Epithelial cell of prostate (primary cell): ENCODE data around the gene TCEANC.
A peak's percentile ranks its signal among the peaks of the same experiment; 100 is the strongest.

ENCODE experiments used
- DNase-seq: peaks from one replicate; pipeline ENCODE4 v3.0.0-alpha.2; 2011; ENCODE audit warnings: low read depth, low spot score
- H3K27ac ChIP-seq: fragments of 450-650 bp; 2 replicates; pipeline ENCODE4 v1.5.1; 2017; ENCODE audit warnings: mild to moderate bottlenecking

Gene TCEANC

GRCh38 chrX:13689741-13690211, 36.8 kb downstream of the TCEANC start:
- peak overlapping the region; percentile 85 for H3K27ac ChIP-seq
- DNase-seq = no peak

DNA sequence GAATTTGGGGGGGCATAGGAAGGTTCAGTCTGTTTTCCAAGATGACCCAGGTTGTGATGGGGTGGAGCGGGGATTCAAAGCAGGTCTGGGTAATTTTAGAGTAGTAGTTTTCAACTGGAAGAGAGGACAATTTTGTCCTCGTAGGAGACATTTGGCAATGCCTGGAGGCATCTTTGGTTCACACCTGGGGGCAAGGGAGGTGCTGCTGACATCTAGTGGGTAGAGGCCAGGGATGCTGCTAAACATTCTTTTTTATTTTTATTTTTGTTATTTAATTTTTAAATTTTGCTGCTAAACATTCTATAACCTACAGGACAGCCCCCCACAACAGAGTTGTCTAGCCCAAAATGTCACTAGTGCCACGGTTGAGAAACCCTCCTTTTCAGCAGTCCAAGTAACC, 37.9 kb downstream of the TCEANC start:
- DNase-seq = no peak
- peak overlapping the region; percentile 85 for H3K27ac ChIP-seq

DNA sequence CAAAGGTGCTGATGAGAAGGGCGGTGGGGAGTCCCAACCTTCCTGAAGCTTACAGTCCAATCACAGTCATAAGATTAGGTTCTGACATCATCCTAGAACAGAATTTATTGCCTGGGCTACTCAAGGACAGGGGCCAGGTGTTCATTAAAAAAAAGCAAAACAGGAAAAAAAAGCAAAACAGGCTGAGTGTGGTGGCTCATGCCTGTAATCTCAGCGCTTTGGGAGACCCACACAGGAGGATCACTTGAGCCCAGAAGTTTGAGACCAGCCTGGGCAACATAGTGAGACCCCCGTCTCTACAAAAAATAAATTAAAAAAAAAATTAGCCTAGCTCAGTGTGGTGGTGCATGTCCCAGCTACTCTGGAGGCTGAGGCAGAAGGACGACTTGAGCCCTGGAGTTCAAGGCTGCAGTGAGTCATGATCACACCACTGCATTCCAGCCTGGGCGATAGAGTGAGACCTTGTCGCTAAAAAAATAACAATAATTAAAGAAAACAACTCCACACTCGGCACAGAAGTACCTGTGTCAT, 39.0 kb downstream of the TCEANC start:
- DNase-seq = no peak
- H3K27ac ChIP-seq = peak overlapping the region; percentile 85

- no peak for DNase-seq
- peak overlapping the region; percentile 85 for H3K27ac ChIP-seq
Measured at GRCh38 chrX:13692771-13693231, 39.9 kb downstream of the TCEANC start.

DNA sequence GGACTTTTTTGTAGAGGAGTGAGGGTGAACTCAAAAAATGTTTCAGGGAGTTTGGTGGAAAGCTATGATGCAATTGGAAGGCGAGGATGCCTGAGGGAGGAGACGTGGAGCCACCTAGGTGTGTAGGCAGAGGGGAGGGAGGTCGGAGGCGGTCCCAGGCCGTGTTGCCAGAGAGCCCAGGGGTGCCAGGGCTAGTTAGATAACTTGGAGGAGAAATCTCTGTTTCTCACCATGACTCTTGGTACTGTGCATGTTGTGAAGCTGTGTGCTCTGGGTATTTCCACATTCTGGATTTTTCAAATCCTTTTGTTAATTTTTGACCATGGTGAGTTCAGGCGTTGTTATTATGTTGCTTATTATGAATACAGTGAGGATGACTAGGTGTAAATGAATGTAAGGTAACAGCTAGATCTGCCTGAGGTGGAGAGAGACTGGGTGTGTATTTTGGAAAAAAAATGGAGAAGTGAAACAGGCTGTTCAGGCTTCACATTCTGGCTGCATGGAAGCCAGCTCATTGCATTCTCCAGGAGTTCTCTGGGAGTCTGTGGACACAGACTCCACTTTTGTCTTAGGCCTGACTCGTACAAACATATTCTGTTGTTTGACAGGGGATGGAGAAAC, 40.5 kb downstream of the TCEANC start:
- DNase-seq = no peak
- H3K27ac ChIP-seq = peak overlapping the region; percentile 85

- DNase-seq = no peak
- peak overlapping the region; percentile 85 for H3K27ac ChIP-seq
Measured at GRCh38 chrX:13694359-13694758, 41.4 kb downstream of the TCEANC start.

GRCh38 chrX:13694983-13695382, 42.0 kb downstream of the TCEANC start:
- no peak for DNase-seq
- H3K27ac ChIP-seq = no peak overlapping the region

DNA sequence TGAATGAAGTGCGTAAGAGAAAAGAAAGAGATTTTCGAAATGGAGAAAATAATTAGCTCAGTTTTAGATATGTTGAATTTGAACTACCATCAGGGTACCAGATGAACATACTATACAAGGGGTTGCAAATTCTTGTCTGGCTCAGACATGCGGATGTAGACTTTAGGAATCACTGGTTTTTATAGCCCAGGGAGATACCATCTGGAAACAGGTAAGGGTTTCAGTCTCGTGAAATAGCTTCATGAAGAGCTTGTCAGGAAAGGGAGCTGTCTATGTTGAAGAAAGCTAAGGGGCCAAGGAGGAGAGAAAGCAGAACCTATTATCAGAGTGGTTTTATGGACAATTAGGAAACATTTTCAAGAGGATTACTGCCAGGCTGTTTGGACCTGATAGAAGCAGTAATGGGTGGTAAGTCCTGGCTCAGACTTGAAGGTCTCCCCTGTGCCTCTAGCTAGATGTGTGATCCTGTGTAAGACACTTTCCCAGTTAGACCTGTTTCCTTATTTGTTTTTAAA, 42.7 kb downstream of the TCEANC start:
- DNase-seq = no peak
- H3K27ac ChIP-seq = no peak overlapping the region

GRCh38 chrX:13697455-13697854, 44.5 kb downstream of the TCEANC start:
- DNase-seq = no peak
- H3K27ac ChIP-seq = peak overlapping the region; percentile 32

GRCh38 chrX:13697976-13698375, 45.0 kb downstream of the TCEANC start:
- DNase-seq = no peak
- peak overlapping the region; percentile 32 for H3K27ac ChIP-seq

GRCh38 chrX:13698432-13698831, 45.5 kb downstream of the TCEANC start:
- no peak for DNase-seq

DNA sequence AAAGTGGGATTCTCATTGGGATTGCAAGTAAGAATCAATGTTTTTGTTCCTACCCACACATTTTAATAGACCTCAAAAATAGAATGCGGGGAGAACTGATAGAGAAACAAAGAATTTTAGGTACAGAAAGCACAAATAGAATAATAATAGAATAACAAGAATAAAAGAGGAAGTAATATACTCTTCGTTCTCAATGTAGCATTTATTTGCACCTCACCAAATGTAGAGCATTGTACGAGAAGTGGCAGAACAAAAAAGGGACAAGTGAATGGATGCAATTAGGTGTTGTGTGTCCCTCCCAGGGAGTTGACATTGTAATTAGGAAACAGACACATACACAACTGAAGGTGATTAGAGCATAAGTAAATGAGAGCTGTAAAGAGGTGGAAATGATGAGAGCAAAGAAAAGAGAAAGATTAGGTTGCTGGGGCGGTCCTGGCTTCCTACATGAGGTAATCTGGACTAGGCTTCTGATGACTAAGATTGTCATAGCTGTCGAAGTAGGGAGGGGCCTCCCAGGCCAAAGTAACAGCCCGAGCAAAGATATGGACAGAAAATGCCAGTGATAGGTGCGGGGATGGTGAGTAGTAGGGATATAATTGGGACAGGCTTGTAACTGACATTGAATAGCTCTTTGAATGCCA, 46.4 kb downstream of the TCEANC start:
- H3K27ac ChIP-seq = peak overlapping the region; percentile 32
- DNase-seq = no peak

More at GRCh38 chrX:13698432-13698831, 45.5 kb downstream of the TCEANC start:
- peak overlapping the region; percentile 32 for H3K27ac ChIP-seq

DNA sequence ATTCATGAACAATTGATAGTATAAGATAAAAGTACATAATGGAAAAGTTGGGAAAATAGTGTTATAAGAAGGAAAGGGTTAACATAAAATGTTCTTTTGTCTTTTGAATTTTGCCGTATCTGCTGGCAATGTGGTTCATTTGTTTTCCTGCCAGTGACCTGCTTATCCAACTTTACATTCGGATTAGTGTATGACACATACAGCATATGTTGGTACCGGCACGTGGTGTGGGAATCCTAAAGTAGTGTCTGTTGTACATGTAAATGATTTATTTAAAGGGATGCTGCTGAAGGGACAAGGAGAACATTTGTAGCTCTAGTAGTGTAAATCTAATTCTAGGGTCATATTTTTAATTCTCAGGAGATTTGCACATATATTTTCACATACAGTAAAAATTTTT, 47.4 kb downstream of the TCEANC start:
- no peak for DNase-seq
- H3K27ac ChIP-seq = no peak overlapping the region

GRCh38 chrX:13702111-13702789, 49.3 kb downstream of the TCEANC start:
- no peak for DNase-seq
- no peak overlapping the region for H3K27ac ChIP-seq

DNA sequence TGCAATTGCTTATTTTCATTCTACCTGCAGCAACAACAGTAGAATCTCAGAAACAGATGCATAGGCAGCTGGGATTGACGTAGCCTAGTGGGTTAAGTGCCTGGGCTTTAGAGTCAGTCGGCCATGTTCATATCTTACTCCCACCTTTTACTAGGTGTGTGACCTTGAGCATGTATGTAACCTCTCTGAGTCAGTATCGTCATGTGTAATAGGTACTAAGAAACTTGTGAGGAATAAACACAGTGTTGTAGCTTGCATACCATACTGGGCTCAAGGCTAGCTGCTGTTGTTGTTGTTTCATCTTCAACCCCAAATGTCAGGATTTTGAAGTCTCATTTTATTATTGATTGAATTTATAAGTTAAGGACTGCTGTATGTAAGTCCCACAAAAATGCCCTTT, 50.2 kb downstream of the TCEANC start:
- no peak for DNase-seq
- no peak overlapping the region for H3K27ac ChIP-seq

- no peak overlapping the region for H3K27ac ChIP-seq
- DNase-seq = no peak
Measured at GRCh38 chrX:13703589-13703988, 50.6 kb downstream of the TCEANC start.

DNA sequence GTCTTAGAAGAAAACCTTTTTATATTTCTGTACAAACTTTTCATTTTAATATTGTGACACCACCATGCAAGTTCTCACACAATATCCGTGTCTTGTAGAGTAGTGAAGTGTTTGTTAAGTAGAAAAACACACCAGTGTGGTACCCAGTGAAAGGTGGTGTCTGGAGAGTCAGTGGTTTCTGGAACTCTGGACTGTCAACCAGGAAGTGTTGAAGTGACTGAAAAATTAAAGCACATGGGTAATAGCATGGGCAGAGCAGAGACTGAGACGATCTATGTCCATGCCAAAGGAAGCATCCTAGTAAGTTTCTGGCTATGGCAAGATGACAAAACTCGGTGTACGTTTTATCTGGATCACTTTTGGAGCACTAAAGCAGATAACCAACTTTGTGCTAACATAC, 58.2 kb downstream of the TCEANC start:
- DNase-seq = no peak
- H3K27ac ChIP-seq = no peak overlapping the region
